Vagina (tissue), 2 donors: Measurements from ENCODE around the gene CD74.

Experiments used
- POLR2A ChIP-seq, 2 donors: fragments of 450-650 bp; IDR thresholded peaks; one replicate each; pipeline ENCODE4 v1.6.1; 2017; ENCODE audit warnings: antibody characterized with exemption in 2 of 2, mild to moderate bottlenecking in 2 of 2, moderate library complexity in 2 of 2
- TF ChIP-seq, protein P1 (sequence below), 3 experiments: fragments of 450-650 bp in 2 of 3; fragments of 200-600 bp in 1 of 3; sonication (generic) in 1 of 3; IDR thresholded peaks; one replicate each; pipeline ENCODE4 v1.5.1; 2017 to 2019; ENCODE audit warnings: antibody characterized with exemption in 3 of 3, mild to moderate bottlenecking in 2 of 3, moderate library complexity in 2 of 3

DNA sequence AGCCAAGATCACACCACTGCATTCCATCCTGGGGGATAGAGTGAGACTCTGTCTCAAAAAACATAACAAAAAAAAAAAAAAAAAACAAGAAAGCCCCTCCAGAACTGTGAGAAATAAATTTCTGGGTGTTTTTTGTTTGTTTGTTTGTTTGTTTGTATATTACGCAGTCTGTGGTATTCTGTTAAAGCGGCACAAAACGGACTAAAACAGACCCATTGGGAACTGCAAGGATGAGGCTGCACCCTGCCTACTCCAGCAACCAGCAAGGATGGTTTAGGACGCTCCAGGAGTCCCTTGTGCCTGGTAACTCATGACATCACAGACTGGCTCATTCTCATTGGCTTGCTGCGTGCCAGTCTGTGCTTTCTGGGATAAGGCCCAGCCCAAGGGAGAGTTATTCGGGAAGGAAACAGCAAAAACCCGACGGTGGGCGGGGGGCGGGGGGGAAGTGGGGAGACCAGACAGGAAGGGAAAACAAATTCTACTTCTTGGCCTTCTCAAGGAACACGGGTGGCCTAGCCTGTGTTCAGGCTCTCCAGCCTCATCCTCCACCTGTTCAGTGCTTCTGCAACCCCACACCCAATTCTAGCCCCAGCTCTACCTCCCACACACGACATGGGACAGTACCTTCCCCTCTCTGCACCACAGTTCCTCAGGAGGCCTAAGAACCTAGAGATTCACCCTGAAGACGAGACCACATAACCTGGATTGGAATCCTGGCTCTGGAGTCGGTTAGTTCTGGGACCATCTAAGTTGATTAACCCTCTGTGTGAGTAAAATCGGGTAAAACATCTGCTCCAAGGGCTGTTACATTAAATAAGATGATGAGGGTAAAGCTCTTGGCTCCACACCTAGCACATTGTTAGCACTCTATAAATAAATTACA lies 2.8 kb downstream of the CD74 start:
- TF ChIP-seq, protein P1, sequence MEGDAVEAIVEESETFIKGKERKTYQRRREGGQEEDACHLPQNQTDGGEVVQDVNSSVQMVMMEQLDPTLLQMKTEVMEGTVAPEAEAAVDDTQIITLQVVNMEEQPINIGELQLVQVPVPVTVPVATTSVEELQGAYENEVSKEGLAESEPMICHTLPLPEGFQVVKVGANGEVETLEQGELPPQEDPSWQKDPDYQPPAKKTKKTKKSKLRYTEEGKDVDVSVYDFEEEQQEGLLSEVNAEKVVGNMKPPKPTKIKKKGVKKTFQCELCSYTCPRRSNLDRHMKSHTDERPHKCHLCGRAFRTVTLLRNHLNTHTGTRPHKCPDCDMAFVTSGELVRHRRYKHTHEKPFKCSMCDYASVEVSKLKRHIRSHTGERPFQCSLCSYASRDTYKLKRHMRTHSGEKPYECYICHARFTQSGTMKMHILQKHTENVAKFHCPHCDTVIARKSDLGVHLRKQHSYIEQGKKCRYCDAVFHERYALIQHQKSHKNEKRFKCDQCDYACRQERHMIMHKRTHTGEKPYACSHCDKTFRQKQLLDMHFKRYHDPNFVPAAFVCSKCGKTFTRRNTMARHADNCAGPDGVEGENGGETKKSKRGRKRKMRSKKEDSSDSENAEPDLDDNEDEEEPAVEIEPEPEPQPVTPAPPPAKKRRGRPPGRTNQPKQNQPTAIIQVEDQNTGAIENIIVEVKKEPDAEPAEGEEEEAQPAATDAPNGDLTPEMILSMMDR (IDR thresholded peaks at IDR 0.05): no peak
- TF ChIP-seq POLR2A (IDR thresholded peaks at IDR 0.05): peak in 1 of 2 donors; percentile 14
